Parathyroid adenoma (tissue), 2 donors: Measurements from ENCODE around the gene GLRA2.

Experiments
- H2AFZ ChIP-seq: fragments of 300-600 bp; sonication (generic); one replicate; pipeline ENCODE4 v1.7.0; 2017; ENCODE audit warnings: antibody characterized with exemption, mild to moderate bottlenecking
- H3K27ac ChIP-seq: fragments of 300-600 bp; sonication (generic); one replicate; pipeline ENCODE4 v1.7.0; 2017
- H3K27me3 ChIP-seq: fragments of 300-600 bp; sonication (generic); one replicate; pipeline ENCODE4 v1.7.0; 2017; ENCODE audit warnings: low read length; ENCODE audit not compliant: control insufficient read depth, insufficient read depth
- H3K36me3 ChIP-seq: fragments of 300-600 bp; sonication (generic); one replicate; pipeline ENCODE4 v1.7.0; 2017; ENCODE audit warnings: low read length; ENCODE audit not compliant: control insufficient read depth, insufficient read depth
- H3K4me1 ChIP-seq: fragments of 300-600 bp; sonication (generic); one replicate; pipeline ENCODE4 v1.7.0; 2017; ENCODE audit warnings: control low read depth
- H3K4me2 ChIP-seq: fragments of 300-600 bp; sonication (generic); one replicate; pipeline ENCODE4 v1.7.0; 2017; ENCODE audit warnings: low read length
- H3K4me3 ChIP-seq: fragments of 300-600 bp; sonication (generic); one replicate; pipeline ENCODE4 v1.7.0; 2017; ENCODE audit warnings: low read depth, low read length
- H3K79me2 ChIP-seq: fragments of 300-600 bp; sonication (generic); one replicate; pipeline ENCODE4 v1.7.0; 2017; ENCODE audit warnings: control low read depth
- H3K9ac ChIP-seq: fragments of 300-600 bp; sonication (generic); one replicate; pipeline ENCODE4 v1.7.0; 2017; ENCODE audit warnings: mild to moderate bottlenecking
- H3K9me3 ChIP-seq: fragments of 300-600 bp; sonication (generic); one replicate; pipeline ENCODE4 v1.7.0; 2017; ENCODE audit warnings: low read length; ENCODE audit not compliant: control insufficient read depth
- CTCF ChIP-seq: fragments of 300-600 bp; sonication (generic); IDR thresholded peaks from one replicate; pipeline ENCODE4 v1.7.0; 2017; ENCODE audit warnings: antibody characterized with exemption, mild to moderate bottlenecking
- donor health status: primary hyperparathyroidism.

GLRA2 gene

GRCh38 chrX:14584548-14584947, 55.2 kb downstream of the GLRA2 start:
- Histone ChIP-seq H2AFZ (no peak overlapping the region), H3K79me2 (no peaks in the 10 kb centered on the region), H3K4me3 (no peak overlapping the region), H3K4me1 (no peaks in the 10 kb centered on the region), H3K27ac (no peak overlapping the region), H3K9me3 (no peaks in the 10 kb centered on the region), H3K4me2 (no peak overlapping the region), H3K9ac (no peak overlapping the region), H3K36me3 (no peaks in the 10 kb centered on the region), H3K27me3 (no peaks in the 10 kb centered on the region)
- no peak for TF ChIP-seq CTCF

- Histone ChIP-seq H3K36me3 (no peaks in the 10 kb centered on the region), H2AFZ (no peak overlapping the region), H3K9ac (no peak overlapping the region), H3K79me2 (no peaks in the 10 kb centered on the region), H3K4me3 (no peak overlapping the region), H3K9me3 (no peaks in the 10 kb centered on the region), H3K27ac (no peak overlapping the region), H3K4me2 (no peak overlapping the region), H3K4me1 (no peaks in the 10 kb centered on the region), H3K27me3 (no peaks in the 10 kb centered on the region)
- TF ChIP-seq CTCF, result no peak
Measured at GRCh38 chrX:14590216-14590615, 60.9 kb downstream of the GLRA2 start.

- H3K4me3 ChIP-seq, result no peak overlapping the region
- no peaks in the 10 kb centered on the region for H3K79me2 ChIP-seq
- no peak overlapping the region for H3K27ac ChIP-seq
- no peak overlapping the region for H3K9ac ChIP-seq
- TF ChIP-seq CTCF, result no peak
- no peak overlapping the region for H2AFZ ChIP-seq
- H3K4me1 ChIP-seq, result no peaks in the 10 kb centered on the region
- H3K9me3 ChIP-seq, result no peaks in the 10 kb centered on the region
- H3K4me2 ChIP-seq, result no peak overlapping the region
- no peaks in the 10 kb centered on the region for H3K36me3 ChIP-seq
- no peaks in the 10 kb centered on the region for H3K27me3 ChIP-seq
Measured at GRCh38 chrX:14590693-14591424, 61.5 kb downstream of the GLRA2 start.

GRCh38 chrX:14591976-14592375, 62.6 kb downstream of the GLRA2 start:
- no peak overlapping the region for H3K27ac ChIP-seq
- no peak for TF ChIP-seq CTCF
- H3K9ac ChIP-seq, result no peak overlapping the region
- no peaks in the 10 kb centered on the region for H3K79me2 ChIP-seq
- no peak overlapping the region for H3K4me2 ChIP-seq
- H3K4me1 ChIP-seq, result no peaks in the 10 kb centered on the region
- no peak overlapping the region for H3K4me3 ChIP-seq
- no peaks in the 10 kb centered on the region for H3K36me3 ChIP-seq
- no peaks in the 10 kb centered on the region for H3K27me3 ChIP-seq
- no peak overlapping the region for H2AFZ ChIP-seq
- no peaks in the 10 kb centered on the region for H3K9me3 ChIP-seq

GRCh38 chrX:14594521-14594920, 65.2 kb downstream of the GLRA2 start:
- Histone ChIP-seq H3K9ac (no peak overlapping the region), H3K4me2 (no peak overlapping the region), H3K36me3 (no peaks in the 10 kb centered on the region), H2AFZ (no peak overlapping the region), H3K9me3 (no peaks in the 10 kb centered on the region), H3K4me3 (no peak overlapping the region), H3K4me1 (no peaks in the 10 kb centered on the region), H3K79me2 (no peaks in the 10 kb centered on the region), H3K27me3 (no peaks in the 10 kb centered on the region), H3K27ac (no peak overlapping the region)
- TF ChIP-seq CTCF, result no peak
